HG03175 (cell line): ENCODE measurements around the gene ELF2.
A peak's percentile ranks its signal among the peaks of the same experiment; 100 is the strongest.
"Not testable (repeated sequence)": the region's sequence is repeated elsewhere in the genome, so short reads cannot be mapped to it uniquely, and the experiment has no call there.

Experiments used
- ATAC-seq: cut with Tn5 transposase; IDR thresholded peaks from one replicate; pipeline ENCODE4 v1.9.1; 2021; ENCODE audit warnings: mild to moderate bottlenecking, moderate library complexity; ENCODE audit not compliant: unreplicated experiment

Gene ELF2

DNA sequence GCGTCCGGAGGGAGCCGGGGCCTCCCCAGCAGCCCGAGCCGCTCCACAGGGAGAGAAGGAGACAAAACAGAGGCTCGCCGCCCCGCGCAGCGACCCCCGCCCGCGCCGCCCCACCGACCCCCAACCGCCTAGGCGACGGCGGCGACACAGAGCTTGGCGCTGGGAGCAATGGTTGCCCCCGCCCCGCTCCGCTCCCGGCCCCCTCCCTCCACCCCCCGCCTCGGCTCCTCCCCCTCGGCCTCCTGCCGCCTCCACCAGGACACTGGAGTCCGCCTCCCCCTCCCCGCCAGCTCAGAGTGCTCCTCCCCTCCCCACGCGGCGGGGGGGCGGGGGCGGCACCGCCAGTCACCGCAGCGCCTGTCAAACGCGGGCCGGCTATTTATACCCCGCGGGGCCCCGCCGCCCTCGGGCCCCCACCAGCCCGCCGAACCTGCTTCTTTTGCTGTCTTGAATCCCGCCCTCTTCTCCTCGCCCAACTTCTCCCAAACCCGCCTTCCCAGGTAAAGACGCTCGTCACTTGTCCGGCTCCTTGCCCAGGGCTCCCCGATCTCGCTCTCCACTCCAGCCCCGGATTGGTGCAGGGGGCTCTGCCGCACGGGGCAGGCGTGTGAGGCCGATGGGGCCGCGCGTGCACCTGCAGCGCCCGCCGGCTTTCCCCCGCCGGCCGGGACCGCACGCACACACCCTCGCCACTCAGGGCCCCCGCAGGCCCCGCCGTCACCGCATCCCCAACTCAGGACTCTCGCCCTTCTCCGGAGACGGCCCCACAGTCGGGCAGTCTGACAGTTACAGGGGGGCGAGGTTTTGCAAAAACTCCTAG, at the start of gene ELF2:
Gene ELF2 (minus strand): TSS at position 170 of the 820 bp plus-strand sequence. CDS start 39,517 bp downstream, outside the sequence.
- ATAC-seq: peak; percentile 46

DNA sequence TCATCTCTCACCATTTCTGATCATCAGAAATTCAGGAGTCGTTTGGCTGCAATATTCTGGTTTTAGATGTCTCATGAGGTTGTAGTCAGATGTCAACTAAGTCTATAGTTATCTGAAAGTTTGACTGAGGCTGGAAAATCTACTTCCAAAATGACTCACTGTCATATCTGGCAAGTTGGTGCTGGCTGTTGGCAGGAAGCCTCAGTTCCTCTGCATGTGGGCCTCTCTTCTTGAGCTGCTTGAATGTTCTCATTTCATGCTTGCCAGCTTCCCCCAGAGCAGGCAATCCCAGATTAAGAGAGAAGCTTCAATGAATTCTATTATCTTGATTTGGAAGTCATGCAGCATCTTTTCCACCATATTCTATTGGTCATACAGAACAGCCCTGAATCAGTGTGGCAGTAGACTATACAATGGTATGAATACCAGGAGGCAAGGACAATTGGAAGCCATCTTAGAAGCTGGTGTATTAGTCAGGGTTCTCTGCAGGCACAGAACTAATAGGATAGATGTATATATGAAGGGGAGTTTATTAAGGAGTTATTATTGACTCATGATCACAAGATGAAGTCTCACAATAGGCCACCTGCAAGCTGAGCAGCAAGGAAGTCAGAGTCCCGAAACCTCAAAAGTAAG, 46.8 kb upstream of the ELF2 start:
- ATAC-seq: no peak

GRCh38 chr4:139222215-139222614, 45.2 kb upstream of the ELF2 start:
- no peak for ATAC-seq

- no peak for ATAC-seq
These were observed 44.7 kb upstream of the ELF2 start for GRCh38 chr4:139221687-139222086.

DNA sequence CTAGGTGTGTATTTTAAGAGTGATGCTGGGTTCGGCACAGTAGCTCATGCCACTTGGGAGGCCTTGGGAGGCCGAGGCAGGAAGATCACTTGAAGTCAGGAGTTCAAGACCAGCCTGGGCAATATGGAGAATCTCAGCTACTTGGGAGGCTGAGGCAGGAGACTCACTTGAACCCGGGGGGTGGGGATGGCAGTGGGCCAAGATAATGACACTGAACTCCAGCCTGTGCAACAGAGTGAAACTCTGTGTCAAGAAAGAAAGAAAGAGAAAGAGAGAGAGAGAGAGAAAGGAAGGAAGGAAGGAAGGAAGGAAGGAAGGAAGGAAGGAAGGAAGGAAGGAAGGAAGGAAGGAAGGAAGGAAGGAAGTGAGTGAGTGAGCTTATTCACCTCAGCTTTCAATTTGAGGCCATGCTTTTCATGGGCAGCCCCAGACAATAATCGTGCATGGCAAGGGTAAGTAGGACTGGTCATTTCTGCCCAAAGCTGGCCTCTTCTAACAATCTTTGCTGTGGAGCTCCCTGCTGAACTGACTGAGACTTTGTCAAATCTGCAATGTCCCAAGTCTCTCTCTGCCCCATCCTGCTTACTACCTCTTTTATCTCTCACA, 42.5 kb upstream of the ELF2 start:
- ATAC-seq: no peak

DNA sequence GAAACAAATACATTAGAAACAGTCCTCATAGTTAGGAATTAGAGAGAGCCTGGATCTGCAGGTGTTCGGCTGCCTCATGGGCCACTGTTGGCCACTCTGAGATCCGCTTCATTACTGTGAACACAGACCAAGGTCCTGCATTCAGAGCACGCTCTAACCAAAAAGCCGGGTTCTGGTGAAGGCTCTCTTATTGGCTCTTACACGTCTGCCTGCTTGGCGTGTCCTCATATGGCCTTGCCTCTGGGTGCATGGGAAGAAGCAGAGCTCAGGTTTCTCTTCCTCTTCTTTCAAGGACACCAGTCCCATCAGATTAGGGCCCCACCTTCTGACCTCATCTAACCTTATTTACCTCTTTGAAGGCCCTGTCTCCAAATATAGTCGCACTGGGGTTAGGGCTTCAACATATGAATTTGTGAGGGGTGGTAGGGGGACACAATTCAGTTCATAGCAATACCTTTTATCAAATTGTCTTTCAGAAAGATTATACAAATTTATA, 37.1 kb upstream of the ELF2 start:
- ATAC-seq: peak; percentile 99

GRCh38 chr4:139213633-139214032, 36.6 kb upstream of the ELF2 start:
- not testable (repeated sequence) for ATAC-seq

- ATAC-seq: no peak
These were observed 35.9 kb upstream of the ELF2 start for GRCh38 chr4:139212900-139213299.

GRCh38 chr4:139210486-139210885, 33.5 kb upstream of the ELF2 start:
- ATAC-seq: no peak

- ATAC-seq: peak; percentile 30
These were observed 32.5 kb upstream of the ELF2 start for GRCh38 chr4:139209470-139210063.

GRCh38 chr4:139208404-139208945, 31.5 kb upstream of the ELF2 start:
- no peak for ATAC-seq

DNA sequence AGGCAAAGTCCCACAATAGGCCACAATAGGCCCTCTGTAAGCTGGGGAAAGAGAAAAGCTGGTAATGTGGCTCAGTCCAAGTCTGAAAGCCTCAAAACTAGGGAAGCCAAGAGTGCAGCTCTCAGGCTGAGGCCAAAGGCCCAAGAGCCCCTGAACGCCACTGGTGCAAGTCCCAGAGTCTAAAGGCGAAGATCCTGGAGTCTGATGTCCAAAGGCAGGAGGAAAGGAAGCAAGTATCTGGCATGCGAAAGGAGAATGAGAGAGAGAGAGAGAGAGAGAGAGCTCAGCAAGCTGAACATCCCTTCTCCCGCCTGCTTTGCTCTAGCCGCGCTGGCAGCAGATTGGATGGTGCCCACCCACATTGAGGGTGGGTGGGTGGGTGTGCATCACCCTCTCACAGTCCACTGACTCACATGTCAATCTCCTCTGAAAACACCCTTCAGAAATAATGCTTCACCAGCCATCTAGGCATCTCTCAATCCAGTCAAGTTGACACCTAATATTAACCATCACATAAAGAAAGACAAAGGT, 30.9 kb upstream of the ELF2 start:
- no peak for ATAC-seq

GRCh38 chr4:139207247-139207646, 30.2 kb upstream of the ELF2 start:
- ATAC-seq: no peak

DNA sequence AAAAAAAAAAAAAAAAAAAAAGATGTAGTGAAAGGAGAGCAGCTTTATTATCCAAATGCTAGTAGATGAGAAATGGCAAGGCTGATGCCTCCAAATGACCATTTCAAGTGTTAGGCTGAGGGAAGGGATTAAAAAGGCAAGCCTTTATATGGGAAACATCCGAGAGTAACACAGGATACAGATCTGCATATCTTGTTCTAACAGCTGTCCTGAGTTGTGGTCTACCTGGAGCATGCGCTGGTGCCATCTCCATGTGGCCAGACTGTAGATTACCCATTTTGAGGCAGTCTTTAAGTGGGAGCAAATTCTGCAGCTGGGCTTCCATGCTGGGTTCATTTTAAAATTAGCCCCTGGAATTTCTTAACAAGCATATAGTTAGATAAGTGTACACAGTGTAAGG, 26.0 kb upstream of the ELF2 start:
- ATAC-seq: no peak

DNA sequence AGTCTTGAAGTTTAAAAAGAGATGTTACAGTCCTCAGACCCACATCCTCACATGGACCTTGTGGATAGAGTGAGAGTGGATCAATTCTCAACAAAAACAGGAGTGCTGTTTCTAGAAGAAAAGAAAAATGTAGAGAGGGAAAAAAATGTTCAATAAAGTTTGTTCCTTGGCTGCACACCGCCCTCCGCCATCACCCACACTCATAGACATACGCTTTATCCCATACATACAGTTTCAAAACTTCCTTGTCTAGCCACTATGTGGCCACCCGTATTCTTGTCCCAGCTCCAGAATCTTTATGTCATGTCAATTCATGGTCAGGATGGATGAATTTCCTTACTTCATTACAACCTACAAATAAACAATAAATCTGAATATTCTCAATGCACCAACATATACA, 23.5 kb upstream of the ELF2 start:
- ATAC-seq: no peak

- no peak for ATAC-seq
These were observed 23.1 kb upstream of the ELF2 start for GRCh38 chr4:139200102-139200501.

DNA sequence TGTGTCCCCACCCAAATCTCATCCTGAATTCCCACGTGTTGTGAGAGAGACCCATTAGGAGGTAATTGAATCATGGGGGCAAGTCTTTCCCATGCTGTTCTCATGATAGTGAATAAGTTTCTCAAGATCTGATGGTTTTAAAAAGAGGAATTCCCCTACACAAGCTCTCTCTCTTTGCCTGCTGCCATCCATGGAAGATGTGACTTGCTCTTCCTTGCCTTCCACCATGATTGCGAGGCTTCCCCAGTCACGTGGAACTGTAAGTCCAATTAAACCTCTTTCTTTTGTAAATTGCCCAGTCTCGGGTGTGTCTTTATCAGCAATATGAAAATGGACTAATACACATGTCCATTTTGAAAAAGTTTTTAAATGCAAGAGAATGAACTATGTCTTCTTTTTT, 20.2 kb upstream of the ELF2 start:
- ATAC-seq: not testable (repeated sequence)

- ATAC-seq: no peak
These were observed 19.4 kb upstream of the ELF2 start for GRCh38 chr4:139196462-139196861.

DNA sequence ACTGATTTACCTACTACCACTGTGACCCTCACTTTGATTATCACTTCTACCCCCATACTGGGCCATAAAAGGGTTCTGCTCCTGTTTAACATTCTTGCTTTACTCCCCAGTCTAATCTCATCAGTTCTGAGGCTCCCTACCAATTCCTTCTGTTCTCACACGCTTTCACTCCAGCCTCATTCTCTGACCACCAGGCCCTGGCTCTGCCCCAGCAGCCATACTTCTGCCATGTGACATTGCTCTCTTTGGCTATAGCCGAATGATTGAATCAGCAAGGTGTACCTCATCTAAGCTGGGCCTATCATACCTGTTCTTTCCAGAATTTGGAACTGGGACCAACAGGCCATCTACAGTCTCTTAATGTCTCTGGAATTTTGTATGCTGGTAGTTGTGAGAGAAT, 14.4 kb upstream of the ELF2 start:
- ATAC-seq: no peak

DNA sequence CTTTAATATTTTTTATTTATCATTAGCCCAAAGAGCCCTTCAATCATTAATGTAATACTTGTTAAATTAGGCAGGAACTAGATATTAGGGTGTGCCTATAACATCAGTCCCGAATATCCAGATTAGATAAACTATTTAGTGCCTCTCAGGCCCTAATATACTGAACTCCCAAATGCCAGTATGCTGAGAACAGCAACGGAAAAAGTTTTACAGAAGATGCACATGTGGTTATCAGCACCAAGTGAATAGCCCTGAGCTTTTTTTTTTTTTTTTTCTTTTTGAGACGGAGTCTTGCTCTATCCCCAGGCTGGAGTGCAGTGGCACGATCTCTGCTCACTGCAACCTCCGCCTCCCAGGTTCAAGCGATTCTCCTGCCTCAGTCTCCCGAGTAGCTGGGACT, 13.0 kb upstream of the ELF2 start:
- ATAC-seq: no peak

GRCh38 chr4:139189417-139189749, 12.4 kb upstream of the ELF2 start:
- ATAC-seq: no peak
